OCI-LY3 (cell line): Measurements from ENCODE around the gene FADS3.

Experiments
- EZH2phosphoT487 ChIP-seq: fragments of 200-600 bp; shearing (Covaris generic); IDR thresholded peaks from 2 replicates; pipeline ENCODE4 v1.6.1; 2018; ENCODE audit warnings: antibody characterized with exemption, mixed run types, low read depth
- TF ChIP-seq, protein P1 (sequence below): fragments of 200-600, 300-600 bp; sonication (generic); IDR thresholded peaks from 2 replicates; pipeline ENCODE4 v1.5.1; 2014; ENCODE audit warnings: antibody characterized with exemption, low read length, low read depth

DNA sequence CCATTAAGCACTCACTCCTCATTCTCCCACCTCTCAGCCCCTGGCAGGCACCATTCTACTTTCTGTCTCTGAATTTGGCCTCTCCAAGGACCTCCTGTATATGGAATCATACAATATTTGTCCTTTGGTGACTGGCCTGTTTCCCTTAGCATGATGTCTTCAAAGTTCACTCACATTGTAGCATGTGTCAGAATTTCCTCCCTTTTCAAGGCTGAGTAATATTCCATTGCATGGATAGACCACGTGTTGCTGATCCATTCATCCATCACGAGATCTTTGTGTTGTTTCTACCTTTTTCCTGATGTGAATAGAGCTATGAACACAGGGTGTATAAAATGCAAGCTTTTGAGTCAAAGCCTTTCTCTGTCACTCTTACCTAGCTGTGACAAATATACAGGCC lies 51.6 kb downstream of the FADS3 start:
- TF ChIP-seq, protein P1, sequence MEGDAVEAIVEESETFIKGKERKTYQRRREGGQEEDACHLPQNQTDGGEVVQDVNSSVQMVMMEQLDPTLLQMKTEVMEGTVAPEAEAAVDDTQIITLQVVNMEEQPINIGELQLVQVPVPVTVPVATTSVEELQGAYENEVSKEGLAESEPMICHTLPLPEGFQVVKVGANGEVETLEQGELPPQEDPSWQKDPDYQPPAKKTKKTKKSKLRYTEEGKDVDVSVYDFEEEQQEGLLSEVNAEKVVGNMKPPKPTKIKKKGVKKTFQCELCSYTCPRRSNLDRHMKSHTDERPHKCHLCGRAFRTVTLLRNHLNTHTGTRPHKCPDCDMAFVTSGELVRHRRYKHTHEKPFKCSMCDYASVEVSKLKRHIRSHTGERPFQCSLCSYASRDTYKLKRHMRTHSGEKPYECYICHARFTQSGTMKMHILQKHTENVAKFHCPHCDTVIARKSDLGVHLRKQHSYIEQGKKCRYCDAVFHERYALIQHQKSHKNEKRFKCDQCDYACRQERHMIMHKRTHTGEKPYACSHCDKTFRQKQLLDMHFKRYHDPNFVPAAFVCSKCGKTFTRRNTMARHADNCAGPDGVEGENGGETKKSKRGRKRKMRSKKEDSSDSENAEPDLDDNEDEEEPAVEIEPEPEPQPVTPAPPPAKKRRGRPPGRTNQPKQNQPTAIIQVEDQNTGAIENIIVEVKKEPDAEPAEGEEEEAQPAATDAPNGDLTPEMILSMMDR: no peak
- TF ChIP-seq EZH2phosphoT487: no peak
